B cell (primary cell): ENCODE measurements around the gene MEIKIN. TPM values are rescaled to one million over a fixed set of nuclear protein-coding genes. Genes with fewer than 3 reads are reported as not detected.
"Not testable (repeated sequence)": the region's sequence is repeated elsewhere in the genome, so short reads cannot be mapped to it uniquely, and the experiment has no call there.

ENCODE experiments used
- ATAC-seq: fragments of 200-7000 bp; cut with Tn5 transposase; one replicate; pipeline ENCODE4 v1.10.0; 2021; ENCODE audit warnings: low read depth, mild to moderate bottlenecking, moderate number of reproducible peaks, moderate library complexity
- CTCF ChIA-PET: fragments of 350-600 bp; sonication (Branson Sonifier 250); formaldehyde crosslinking; loops from one replicate; lab custom pipeline; 2021; ENCODE audit warnings: antibody characterized with exemption, inconsistent platforms; lab: Charles Lee
- POLR2A ChIA-PET: fragments of 350-600 bp; sonication (Branson Sonifier 250); formaldehyde crosslinking; loops from one replicate; lab custom pipeline; 2021; ENCODE audit warnings: antibody characterized with exemption; lab: Charles Lee
- DNase-seq: peaks from one replicate; pipeline ENCODE4 v3.0.0; 2013
- H2AFZ ChIP-seq: 2 replicates; pipeline ENCODE4 v1.6.1; 2012; ENCODE audit warnings: mild to moderate bottlenecking, low read depth, low read length; ENCODE audit not compliant: insufficient read depth, poor library complexity, severe bottlenecking
- H3K27ac ChIP-seq, 2 donors: 1 replicate in 1 of 2; 2 replicates in 1 of 2; pipeline ENCODE4 v1.5.1; 2012 to 2013; ENCODE audit warnings: low read length in 2 of 2, mild to moderate bottlenecking in 2 of 2, moderate library complexity in 1 of 2
- H3K27me3 ChIP-seq, 4 experiments: fragments of 200-600 bp in 1 of 4; sonication (generic) in 1 of 4; replicated peaks in 1 of 4; 1 replicate in 2 of 4; 2 replicates in 2 of 4; pipeline versions ENCODE4 v1.6.1 to v1.7.0; 2013 to 2016; ENCODE audit warnings: low read length in 3 of 4, mild to moderate bottlenecking in 2 of 4, mixed read lengths in 1 of 4, moderate library complexity in 1 of 4; ENCODE audit not compliant: insufficient read depth in 4 of 4, control insufficient read depth in 3 of 4; ENCODE audit errors: control extremely low read depth in 1 of 4
- H3K36me3 ChIP-seq, 2 experiments: replicated peaks in 1 of 2; 1 replicate in 1 of 2; 2 replicates in 1 of 2; pipeline versions ENCODE4 v1.6.1 to v1.7.1; 2013; ENCODE audit warnings: low read length in 1 of 2; ENCODE audit not compliant: insufficient read depth in 2 of 2, control insufficient read depth in 1 of 2; ENCODE audit errors: control extremely low read depth in 1 of 2, extremely low read depth in 1 of 2
- H3K4me1 ChIP-seq, 2 donors: fragments of 200-600 bp in 1 of 2; sonication (generic) in 1 of 2; 1 replicate in 1 of 2; 2 replicates in 1 of 2; pipeline versions ENCODE4 v1.5.1 to v1.6.1; 2013 to 2017; ENCODE audit warnings: low read length in 2 of 2; ENCODE audit not compliant: control insufficient read depth in 2 of 2, insufficient read depth in 2 of 2
- H3K4me2 ChIP-seq: replicated peaks from 2 replicates; pipeline ENCODE3; 2012; ENCODE audit warnings: mild to moderate bottlenecking, low read depth, low read length; ENCODE audit not compliant: poor library complexity, severe bottlenecking
- H3K4me3 ChIP-seq, 5 experiments: fragments of 200-600 bp in 1 of 5; sonication (generic) in 1 of 5; 1 replicate in 3 of 5; 2 replicates in 2 of 5; pipeline versions ENCODE4 v1.5.1 to v1.7.0; 2011 to 2016; ENCODE audit warnings: low read length in 4 of 5, mild to moderate bottlenecking in 4 of 5, low read depth in 2 of 5, control low read depth in 1 of 5, moderate library complexity in 1 of 5; ENCODE audit not compliant: insufficient read depth in 1 of 5; ENCODE audit errors: control extremely low read depth in 1 of 5, extremely low read depth in 1 of 5
- H3K79me2 ChIP-seq: fragments of 200-600 bp; sonication (generic); one replicate; pipeline ENCODE4 v1.6.0; 2016; ENCODE audit warnings: low read length; ENCODE audit not compliant: control insufficient read depth, insufficient read depth
- H3K9ac ChIP-seq: fragments of 200-600 bp; sonication (generic); 2 replicates; pipeline ENCODE4 v1.6.1; 2017; ENCODE audit warnings: mild to moderate bottlenecking, low read length, moderate library complexity
- H3K9me3 ChIP-seq, 3 donors: one replicate each; pipeline versions ENCODE4 v1.6.1 to v1.7.1; 2013; ENCODE audit warnings: low read length in 2 of 3; ENCODE audit not compliant: control insufficient read depth in 2 of 3, insufficient read depth in 1 of 3; ENCODE audit errors: control extremely low read depth in 1 of 3
- H4K20me1 ChIP-seq: 2 replicates; pipeline ENCODE4 v1.6.0; 2012; ENCODE audit warnings: mild to moderate bottlenecking, low read length; ENCODE audit not compliant: insufficient read depth, control insufficient read depth, poor library complexity, severe bottlenecking
- H3K27ac Mint-ChIP-seq: one replicate; pipeline ENCODE4 v1.8.0; 2021; ENCODE audit warnings: mixed read lengths
- H3K27me3 Mint-ChIP-seq: one replicate; pipeline ENCODE4 v1.8.0; 2021; ENCODE audit warnings: mixed read lengths
- H3K4me1 Mint-ChIP-seq: one replicate; pipeline ENCODE4 v1.8.0; 2021; ENCODE audit warnings: mixed read lengths
- H3K4me3 Mint-ChIP-seq: one replicate; pipeline ENCODE4 v1.8.0; 2021; ENCODE audit warnings: mixed read lengths
- H3K9me3 Mint-ChIP-seq: one replicate; pipeline ENCODE4 v1.8.0; 2022; ENCODE audit warnings: mixed read lengths; ENCODE audit not compliant: insufficient read depth
- EZH2 ChIP-seq: IDR thresholded peaks from 2 replicates; pipeline ENCODE4 v1.6.1; 2012; ENCODE audit warnings: borderline replicate concordance, low read depth, mild to moderate bottlenecking, moderate library complexity, low read length; ENCODE audit not compliant: insufficient read depth, poor library complexity, severe bottlenecking
- WGBS: methylation state at CpG from one replicate; pipeline ENCODE4 v1.1.5; 2013; ENCODE audit warnings: missing lambda C conversion rate; ENCODE audit not compliant: insufficient coverage; 5-methylcytosine and 5-hydroxymethylcytosine counted together
- intact Hi-C: fragments of 100-400 bp; cut with micrococcal nuclease; formaldehyde crosslinking; loops from one replicate; pipeline ENCODE4 v1.10.0; 2022
- polyA plus RNA-seq: library from polyadenylated mRNA; depleted of rRNA; stranded (reverse); fragments of >200 nt; gene quantifications from 2 replicates; pipeline ENCODE4 v1.2.3, GENCODE V29; 2012
- total RNA-seq, 2 donors: library from RNA; stranded (reverse); fragments of 120-200 nt in 1 of 2; gene quantifications; 1 replicate in 1 of 2; 2 replicates in 1 of 2; pipeline versions ENCODE4 v1.2.3 to v1.2.4, GENCODE V29; 2013 to 2022
- TF ChIP-seq, protein P1 (sequence below): fragments of 200-600 bp; IDR thresholded peaks from one replicate; pipeline ENCODE4 v1.8.0; 2022; ENCODE audit warnings: antibody characterized with exemption, mild to moderate bottlenecking

MEIKIN gene
- total and polyA plus RNA-seq, 2 donors (not counting 1 experiment from before 2014, with no cell fraction given): not detected

DNA sequence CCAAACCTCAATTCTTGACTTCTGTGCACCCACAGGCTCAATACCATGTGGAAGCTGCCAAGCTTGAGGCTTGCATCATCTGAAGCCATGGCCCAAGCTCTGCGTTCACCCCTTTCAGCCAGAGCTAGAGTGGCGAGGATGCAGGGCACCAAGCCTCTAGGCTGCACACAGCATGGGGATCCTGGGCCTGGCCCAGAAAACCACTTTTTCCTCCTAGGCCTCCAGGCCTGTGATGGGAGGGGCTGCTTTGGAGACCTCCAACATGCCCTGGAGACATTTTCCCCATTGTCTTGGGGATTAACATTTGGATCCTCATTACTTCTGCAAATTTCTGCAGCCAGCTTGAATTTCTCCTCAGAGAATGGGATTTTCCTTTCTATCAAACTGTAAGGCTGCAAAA lies 112.8 kb downstream of the MEIKIN start:
- CTCF ChIA-PET, H3K79me2 ChIP-seq, H3K27ac ChIP-seq, H3K27me3 ChIP-seq, H2AFZ ChIP-seq, H4K20me1 ChIP-seq, H3K4me1 Mint-ChIP-seq, H3K4me2 ChIP-seq, H3K4me3 ChIP-seq, ATAC-seq, H3K9ac ChIP-seq, H3K9me3 ChIP-seq, H3K9me3 Mint-ChIP-seq, H3K36me3 ChIP-seq, DNase-seq, H3K4me3 Mint-ChIP-seq, intact Hi-C loops, H3K4me1 ChIP-seq, POLR2A ChIA-PET, H3K27me3 Mint-ChIP-seq, H3K27ac Mint-ChIP-seq: not testable (repeated sequence)
- WGBS: 100% methylated on average over 2 of the region's 2 CpGs

DNA sequence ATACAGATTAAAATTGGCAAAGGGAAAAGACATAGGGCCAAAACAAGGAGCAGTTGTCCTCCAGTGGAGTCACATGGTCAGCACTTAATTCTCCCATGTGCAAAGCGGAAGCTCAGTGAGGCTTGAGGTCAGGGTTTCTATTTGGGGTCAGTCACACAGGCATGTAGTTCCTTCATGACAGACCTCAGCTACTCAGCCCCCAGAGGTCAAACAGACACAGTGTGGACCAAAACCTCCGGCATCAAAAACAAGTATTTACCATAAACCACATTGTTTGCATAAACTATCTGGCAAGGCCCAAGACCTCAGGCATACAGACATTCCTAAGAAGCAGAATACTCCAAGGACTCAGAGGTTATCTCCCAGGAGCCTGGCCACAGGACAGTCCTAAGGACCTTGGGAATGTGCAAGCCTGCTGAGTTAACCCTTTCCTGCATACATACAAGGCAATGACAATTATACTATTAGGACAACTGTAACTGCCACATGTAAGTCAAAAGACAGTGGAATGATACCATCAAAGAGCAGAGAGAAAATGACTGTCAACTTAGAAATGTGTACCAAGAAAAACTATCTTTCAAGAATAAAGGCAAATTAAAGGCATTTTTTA lies 120.0 kb downstream of the MEIKIN start:
- H3K79me2 ChIP-seq: no peaks in the 10 kb centered on the region
- H3K4me1 Mint-ChIP-seq: peaks cover 7% of the 10 kb centered on the region
- 79% methylated on average over 2 of the region's 2 CpGs for WGBS
- ChIA-PET CTCF (no interaction called here), POLR2A (no interaction called here)
- no peaks in the 10 kb centered on the region for H3K4me1 ChIP-seq
- H3K9ac ChIP-seq: no peak overlapping the region
- no peak overlapping the region for H3K27ac Mint-ChIP-seq
- H3K36me3 ChIP-seq: no peaks in the 10 kb centered on the region
- no peaks in the 10 kb centered on the region for H3K9me3 Mint-ChIP-seq
- H3K4me3 Mint-ChIP-seq: no peak overlapping the region
- H2AFZ ChIP-seq: no peak overlapping the region
- peaks cover 10% of the 10 kb centered on the region for H3K27me3 Mint-ChIP-seq
- no peak overlapping the region for H3K4me3 ChIP-seq
- intact Hi-C loops: no loop called here
- no peak for TF ChIP-seq EZH2
- TF ChIP-seq, protein P1, sequence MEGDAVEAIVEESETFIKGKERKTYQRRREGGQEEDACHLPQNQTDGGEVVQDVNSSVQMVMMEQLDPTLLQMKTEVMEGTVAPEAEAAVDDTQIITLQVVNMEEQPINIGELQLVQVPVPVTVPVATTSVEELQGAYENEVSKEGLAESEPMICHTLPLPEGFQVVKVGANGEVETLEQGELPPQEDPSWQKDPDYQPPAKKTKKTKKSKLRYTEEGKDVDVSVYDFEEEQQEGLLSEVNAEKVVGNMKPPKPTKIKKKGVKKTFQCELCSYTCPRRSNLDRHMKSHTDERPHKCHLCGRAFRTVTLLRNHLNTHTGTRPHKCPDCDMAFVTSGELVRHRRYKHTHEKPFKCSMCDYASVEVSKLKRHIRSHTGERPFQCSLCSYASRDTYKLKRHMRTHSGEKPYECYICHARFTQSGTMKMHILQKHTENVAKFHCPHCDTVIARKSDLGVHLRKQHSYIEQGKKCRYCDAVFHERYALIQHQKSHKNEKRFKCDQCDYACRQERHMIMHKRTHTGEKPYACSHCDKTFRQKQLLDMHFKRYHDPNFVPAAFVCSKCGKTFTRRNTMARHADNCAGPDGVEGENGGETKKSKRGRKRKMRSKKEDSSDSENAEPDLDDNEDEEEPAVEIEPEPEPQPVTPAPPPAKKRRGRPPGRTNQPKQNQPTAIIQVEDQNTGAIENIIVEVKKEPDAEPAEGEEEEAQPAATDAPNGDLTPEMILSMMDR: no peak
- peaks cover 0 to 3% (median 0%) of the 10 kb centered on the region in 3 donors for H3K9me3 ChIP-seq
- no peak overlapping the region for H3K27ac ChIP-seq
- DNase-seq (peak; percentile 6), ATAC-seq (no peak)
- no peak overlapping the region for H3K4me2 ChIP-seq
- H4K20me1 ChIP-seq: no peaks in the 10 kb centered on the region
- H3K27me3 ChIP-seq: no peaks in the 10 kb centered on the region
